HepG2 (cell line): ENCODE measurements around the gene ANXA5. TPM values are rescaled to one million over a fixed set of nuclear protein-coding genes. Genes with fewer than 3 reads are reported as not detected.

Source experiments
- KLF16 ChIP-seq, 2 experiments: sonication (generic) in 1 of 2; formaldehyde crosslinking in 1 of 2; IDR thresholded peaks; 2 replicates each; pipeline versions ENCODE4 v1.6.1 to v1.8.0; 2016 to 2023; ENCODE audit warnings: missing genetic modification reagents in 2 of 2, missing compliant biosample characterization in 1 of 2
- NCOR1 ChIP-seq: fragments of 200-600 bp; sonication (generic); IDR thresholded peaks from 2 replicates; pipeline ENCODE4 v1.7.0; 2017; ENCODE audit warnings: antibody characterized with exemption, low read length, borderline replicate concordance
- NFIB ChIP-seq: sonication (generic); formaldehyde crosslinking; IDR thresholded peaks from 2 replicates; pipeline ENCODE4 v1.9.0; 2021; ENCODE audit warnings: missing genetic modification reagents, mild to moderate bottlenecking, borderline replicate concordance
- NR2F2 ChIP-seq: IDR thresholded peaks from 2 replicates; pipeline ENCODE4 v1.6.1; 2012; ENCODE audit warnings: low read depth, inconsistent platforms, borderline replicate concordance
- RNF2 ChIP-seq: fragments of 450-650 bp; conservative IDR thresholded peaks from 2 replicates; pipeline ENCODE4 v1.6.1; 2016; ENCODE audit warnings: low read depth
- SCMH1 ChIP-seq: sonication (generic); formaldehyde crosslinking; IDR thresholded peaks from 2 replicates; pipeline ENCODE4 v1.9.0; 2021; ENCODE audit warnings: missing genetic modification reagents, mild to moderate bottlenecking, borderline replicate concordance
- TBL1XR1 ChIP-seq: fragments of 150-350 bp; IDR thresholded peaks from 2 replicates; pipeline ENCODE4 v1.6.1; 2014; ENCODE audit warnings: borderline replicate concordance, low read length; ENCODE audit not compliant: partially characterized antibody
- ZBTB33 ChIP-seq: sonication (generic); formaldehyde crosslinking; IDR thresholded peaks from 2 replicates; pipeline ENCODE4 v1.4.0; 2020; ENCODE audit warnings: missing genetic modification reagents
- ZBTB43 ChIP-seq: sonication (generic); formaldehyde crosslinking; conservative IDR thresholded peaks from 2 replicates; pipeline ENCODE4 v1.4.0; 2020; ENCODE audit warnings: missing genetic modification reagents
- ZEB1 ChIP-seq: IDR thresholded peaks from 2 replicates; pipeline ENCODE4 v1.6.1; 2012; ENCODE audit warnings: mild to moderate bottlenecking, low read depth, inconsistent platforms; ENCODE audit not compliant: insufficient replicate concordance
- ZNF274 ChIP-seq: sonication (generic); formaldehyde crosslinking; IDR thresholded peaks from 2 replicates; pipeline ENCODE4 v1.5.1; 2020; ENCODE audit warnings: mild to moderate bottlenecking, missing genetic modification reagents
- ZNF34 ChIP-seq: sonication (generic); formaldehyde crosslinking; IDR thresholded peaks from 2 replicates; pipeline ENCODE4 v1.4.0; 2020; ENCODE audit warnings: mild to moderate bottlenecking, missing genetic modification reagents, borderline replicate concordance
- ZNF644 ChIP-seq: IDR thresholded peaks from 2 replicates; pipeline ENCODE4 v1.6.1; 2016; ENCODE audit warnings: low read depth
- ZNF737 ChIP-seq: sonication (generic); formaldehyde crosslinking; IDR thresholded peaks from 2 replicates; pipeline ENCODE4 v1.5.0; 2020; ENCODE audit warnings: missing genetic modification reagents, mild to moderate bottlenecking, borderline replicate concordance
- ZNF879 ChIP-seq: sonication (generic); formaldehyde crosslinking; IDR thresholded peaks from 2 replicates; pipeline ENCODE4 v1.8.1; 2023; ENCODE audit warnings: missing genetic modification reagents
- ZUFSP ChIP-seq: sonication (generic); formaldehyde crosslinking; IDR thresholded peaks from 2 replicates; pipeline ENCODE4 v1.9.0; 2021; ENCODE audit warnings: missing genetic modification reagents, mild to moderate bottlenecking, borderline replicate concordance
- polyA plus RNA-seq, 8 experiments: library from polyadenylated mRNA; depleted of rRNA in 3 of 8; stranded (reverse) in 7 of 8; unstranded in 1 of 8; fragments of >200 nt; fragmentation: Illumina TruSeq in 4 of 8; extraction: Trizol in 4 of 8; gene quantifications; 2 replicates each; pipeline versions ENCODE4 v1.2.1 to v1.2.3, GENCODE V29; 2011 to 2016; ENCODE audit warnings: low read depth in 4 of 8, missing spikeins in 1 of 8, mixed read lengths in 1 of 8; ENCODE audit not compliant: insufficient read depth in 1 of 8
- total RNA-seq, 5 experiments: library from RNA; depleted of rRNA; stranded (reverse); fragments of >200 nt; fragmentation: Illumina TruSeq; extraction: Trizol; gene quantifications; 2 replicates each; pipeline ENCODE4 v1.2.3, GENCODE V29; 2016; ENCODE audit warnings: low read depth in 1 of 5
- TF ChIP-seq, protein P1 (sequence below): sonication (generic); formaldehyde crosslinking; IDR thresholded peaks from 2 replicates; pipeline ENCODE4 v1.4.0; 2020; ENCODE audit warnings: mild to moderate bottlenecking, missing genetic modification reagents, borderline replicate concordance
- TF ChIP-seq, protein P2 (sequence below): sonication (generic); formaldehyde crosslinking; IDR thresholded peaks from 2 replicates; pipeline ENCODE4 v1.5.1; 2020; ENCODE audit warnings: missing genetic modification reagents, mild to moderate bottlenecking, borderline replicate concordance

Gene ANXA5
- total and polyA plus RNA-seq, 2 of the 13 experiments (the other 11 are each of a cell fraction or from before 2014, with no cell fraction given): 209 to 342 TPM

GRCh38 chr4:121696581-121697461 lies at the start of gene ANXA5 (continued):
- TF ChIP-seq NCOR1: no peak
- TF ChIP-seq ZBTB43 (CRISPR knock-in tag): peak; percentile 38; the same call in 1 of the 2 replicates
- TF ChIP-seq ZBTB33 (CRISPR knock-in tag): no peak
- TF ChIP-seq NFIB (CRISPR knock-in tag): no peak
- peak; percentile 31 for TF ChIP-seq ZNF274 (CRISPR knock-in tag)
- no peak for TF ChIP-seq TBL1XR1
- TF ChIP-seq KLF16 (CRISPR knock-in tag; IDR thresholded peaks at IDR 0.05): peak in 1 of 2 experiments; percentile 48; a peak in 1 of 4 replicates
- TF ChIP-seq NR2F2: no peak
- no peak for TF ChIP-seq ZNF644
- no peak for TF ChIP-seq ZNF737 (CRISPR knock-in tag)
- TF ChIP-seq ZEB1: no peak
- no peak for TF ChIP-seq RNF2
- TF ChIP-seq, protein P1, sequence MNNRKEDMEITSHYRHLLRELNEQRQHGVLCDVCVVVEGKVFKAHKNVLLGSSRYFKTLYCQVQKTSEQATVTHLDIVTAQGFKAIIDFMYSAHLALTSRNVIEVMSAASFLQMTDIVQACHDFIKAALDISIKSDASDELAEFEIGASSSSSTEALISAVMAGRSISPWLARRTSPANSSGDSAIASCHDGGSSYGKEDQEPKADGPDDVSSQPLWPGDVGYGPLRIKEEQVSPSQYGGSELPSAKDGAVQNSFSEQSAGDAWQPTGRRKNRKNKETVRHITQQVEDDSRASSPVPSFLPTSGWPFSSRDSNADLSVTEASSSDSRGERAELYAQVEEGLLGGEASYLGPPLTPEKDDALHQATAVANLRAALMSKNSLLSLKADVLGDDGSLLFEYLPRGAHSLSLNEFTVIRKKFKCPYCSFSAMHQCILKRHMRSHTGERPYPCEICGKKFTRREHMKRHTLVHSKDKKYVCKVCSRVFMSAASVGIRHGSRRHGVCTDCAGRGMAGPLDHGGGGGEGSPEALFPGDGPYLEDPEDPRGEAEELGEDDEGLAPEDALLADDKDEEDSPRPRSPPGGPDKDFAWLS (CRISPR knock-in tag): no peak
- TF ChIP-seq, protein P2, sequence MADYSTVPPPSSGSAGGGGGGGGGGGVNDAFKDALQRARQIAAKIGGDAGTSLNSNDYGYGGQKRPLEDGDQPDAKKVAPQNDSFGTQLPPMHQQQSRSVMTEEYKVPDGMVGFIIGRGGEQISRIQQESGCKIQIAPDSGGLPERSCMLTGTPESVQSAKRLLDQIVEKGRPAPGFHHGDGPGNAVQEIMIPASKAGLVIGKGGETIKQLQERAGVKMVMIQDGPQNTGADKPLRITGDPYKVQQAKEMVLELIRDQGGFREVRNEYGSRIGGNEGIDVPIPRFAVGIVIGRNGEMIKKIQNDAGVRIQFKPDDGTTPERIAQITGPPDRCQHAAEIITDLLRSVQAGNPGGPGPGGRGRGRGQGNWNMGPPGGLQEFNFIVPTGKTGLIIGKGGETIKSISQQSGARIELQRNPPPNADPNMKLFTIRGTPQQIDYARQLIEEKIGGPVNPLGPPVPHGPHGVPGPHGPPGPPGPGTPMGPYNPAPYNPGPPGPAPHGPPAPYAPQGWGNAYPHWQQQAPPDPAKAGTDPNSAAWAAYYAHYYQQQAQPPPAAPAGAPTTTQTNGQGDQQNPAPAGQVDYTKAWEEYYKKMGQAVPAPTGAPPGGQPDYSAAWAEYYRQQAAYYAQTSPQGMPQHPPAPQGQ (CRISPR knock-in tag): no peak
- peak; percentile 92; the same call in 1 of the 2 replicates for TF ChIP-seq ZNF34 (CRISPR knock-in tag)
- no peak for TF ChIP-seq SCMH1
- TF ChIP-seq ZNF879 (CRISPR knock-in tag): no peak
- TF ChIP-seq ZUFSP (CRISPR knock-in tag): no peak
